CD4-positive, alpha-beta T cell treated with Interleukin-1 beta for 1 hour (primary cell): Measurements from ENCODE around the gene FRS3.
"Not testable (repeated sequence)": the region's sequence is repeated elsewhere in the genome, so short reads cannot be mapped to it uniquely, and the experiment has no call there.

Source experiments
- DNase-seq, 2 donors: peaks; one replicate each; pipeline ENCODE4 v3.0.0-alpha.2; 2020 to 2022

The FRS3 gene

GRCh38 chr6:41779788-41780550, at the start of gene FRS3:
Gene FRS3 (minus strand): TSS chr6:41779900. CDS start chr6:41776987, 2,913 bp downstream.
- peak; percentile 97 to 99 for DNase-seq

- DNase-seq, result no peak
Observed at GRCh38 chr6:41826343-41827022, 46.8 kb upstream of the FRS3 start.

GRCh38 chr6:41824571-41825569, 45.2 kb upstream of the FRS3 start:
- DNase-seq, result no peak

GRCh38 chr6:41823178-41823577, 43.5 kb upstream of the FRS3 start:
- no peak for DNase-seq

- no peak for DNase-seq
Observed at GRCh38 chr6:41822021-41822420, 42.3 kb upstream of the FRS3 start.

GRCh38 chr6:41821266-41821665, 41.6 kb upstream of the FRS3 start:
- DNase-seq, result no peak

- DNase-seq, result no peak
Observed at GRCh38 chr6:41818271-41819054, 38.8 kb upstream of the FRS3 start.

- no peak for DNase-seq
Observed at GRCh38 chr6:41815587-41815986, 35.9 kb upstream of the FRS3 start.

GRCh38 chr6:41814629-41815028, 34.9 kb upstream of the FRS3 start:
- no peak for DNase-seq

GRCh38 chr6:41813956-41814355, 34.3 kb upstream of the FRS3 start:
- no peak for DNase-seq

- DNase-seq, result no peak
Observed at GRCh38 chr6:41813469-41813868, 33.8 kb upstream of the FRS3 start.

GRCh38 chr6:41811946-41812345, 32.2 kb upstream of the FRS3 start:
- not testable (repeated sequence) for DNase-seq

GRCh38 chr6:41811095-41811494, 31.4 kb upstream of the FRS3 start:
- no peak for DNase-seq

GRCh38 chr6:41805830-41806774, 26.4 kb upstream of the FRS3 start:
- DNase-seq, result no peak

- no peak for DNase-seq
Observed at GRCh38 chr6:41801380-41801779, 21.7 kb upstream of the FRS3 start.

- no peak for DNase-seq
Observed at GRCh38 chr6:41799559-41799911, 19.8 kb upstream of the FRS3 start.

- no peak for DNase-seq
Observed at GRCh38 chr6:41798901-41799558, 19.3 kb upstream of the FRS3 start.

GRCh38 chr6:41796474-41796873, 16.8 kb upstream of the FRS3 start:
- DNase-seq, result no peak

- no peak for DNase-seq
Observed at GRCh38 chr6:41791984-41792383, 12.3 kb upstream of the FRS3 start.

- DNase-seq, result no peak
Observed at GRCh38 chr6:41791305-41791704, 11.6 kb upstream of the FRS3 start.

GRCh38 chr6:41790045-41790444, 10.3 kb upstream of the FRS3 start:
- DNase-seq, result no peak
